Measurements from ENCODE around the gene TM4SF5. TPM values are rescaled to one million over a fixed set of nuclear protein-coding genes. Genes with fewer than 3 reads are reported as not detected.

Gene TM4SF5
- polyA plus RNA-seq, 1 of the 3 experiments (the other 2 are of a cell fraction): not detected

- TF ChIP-seq, protein P1, sequence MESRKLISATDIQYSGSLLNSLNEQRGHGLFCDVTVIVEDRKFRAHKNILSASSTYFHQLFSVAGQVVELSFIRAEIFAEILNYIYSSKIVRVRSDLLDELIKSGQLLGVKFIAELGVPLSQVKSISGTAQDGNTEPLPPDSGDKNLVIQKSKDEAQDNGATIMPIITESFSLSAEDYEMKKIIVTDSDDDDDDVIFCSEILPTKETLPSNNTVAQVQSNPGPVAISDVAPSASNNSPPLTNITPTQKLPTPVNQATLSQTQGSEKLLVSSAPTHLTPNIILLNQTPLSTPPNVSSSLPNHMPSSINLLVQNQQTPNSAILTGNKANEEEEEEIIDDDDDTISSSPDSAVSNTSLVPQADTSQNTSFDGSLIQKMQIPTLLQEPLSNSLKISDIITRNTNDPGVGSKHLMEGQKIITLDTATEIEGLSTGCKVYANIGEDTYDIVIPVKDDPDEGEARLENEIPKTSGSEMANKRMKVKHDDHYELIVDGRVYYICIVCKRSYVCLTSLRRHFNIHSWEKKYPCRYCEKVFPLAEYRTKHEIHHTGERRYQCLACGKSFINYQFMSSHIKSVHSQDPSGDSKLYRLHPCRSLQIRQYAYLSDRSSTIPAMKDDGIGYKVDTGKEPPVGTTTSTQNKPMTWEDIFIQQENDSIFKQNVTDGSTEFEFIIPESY (IDR thresholded peaks at IDR 0.05; ENCODE audit: borderline replicate concordance, low read depth): no peak
- TF ChIP-seq TCF12 (IDR thresholded peaks at IDR 0.05) (no peak), RXRA (IDR thresholded peaks at IDR 0.05; ENCODE audit: borderline replicate concordance, low read depth) (no peak)
Observed at GRCh38 chr17:4735876-4736651, 35.6 kb upstream of the TM4SF5 start (continued).

DNA sequence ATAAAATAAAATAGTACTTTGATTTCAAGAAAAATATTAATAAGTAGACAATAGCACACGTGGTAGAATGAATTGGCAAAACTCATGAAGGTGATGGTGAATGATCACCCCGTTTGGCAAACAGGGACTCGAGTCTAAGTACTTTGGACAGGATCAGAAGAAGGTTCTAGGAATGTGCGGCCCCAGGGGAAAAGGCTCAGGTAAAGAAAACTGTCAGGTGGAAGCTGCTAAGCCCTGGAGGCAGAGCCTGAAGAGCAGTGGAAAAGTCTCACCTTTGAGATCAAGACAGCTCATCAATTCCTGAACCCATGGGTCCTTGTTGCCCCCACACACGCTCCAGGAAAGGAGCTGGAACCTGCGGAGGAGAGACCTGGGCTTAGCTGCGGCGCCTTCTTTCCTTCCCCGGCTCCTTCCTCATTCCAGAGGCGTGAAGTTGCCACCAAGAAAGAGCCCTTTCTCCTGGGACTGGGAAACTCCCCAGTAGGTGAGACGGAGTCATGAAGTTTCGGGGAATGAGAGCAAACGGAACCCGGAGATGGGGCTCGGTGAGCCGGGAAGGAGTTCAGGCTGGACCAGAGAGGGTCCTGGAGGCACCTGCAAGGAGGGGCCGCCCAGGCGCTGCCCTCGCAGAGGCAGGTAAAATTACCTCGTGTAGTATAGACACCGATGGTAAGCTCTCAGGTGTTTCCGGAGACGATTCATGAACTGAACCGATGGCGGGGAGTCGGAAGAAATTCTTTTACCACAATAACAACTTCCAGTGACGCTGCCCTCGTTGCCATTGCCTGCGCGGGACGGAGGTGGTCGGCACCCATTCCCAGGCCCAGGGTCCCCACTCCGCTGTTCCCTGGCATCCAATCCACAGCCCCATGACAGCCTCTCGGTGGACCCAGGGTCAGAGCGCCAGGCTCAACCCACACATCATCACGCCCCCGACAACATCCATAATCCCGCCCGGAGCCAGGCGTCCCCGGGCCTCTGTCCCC lies 33.3 kb upstream of the TM4SF5 start:
- Histone ChIP-seq H3K4me1 (ENCODE audit: control insufficient read depth in 1 of 2, insufficient read depth in 2 of 2, low read depth in 1 of 2, low read length in 1 of 2) (peaks cover 0 to 7% of the 10 kb centered on the region in 2 experiments; a peak in 1 of 4 replicates), H3K4me2 (peak overlapping the region; percentile 85), H3K27me3 (ENCODE audit: insufficient read depth) (peaks cover 12% of the 10 kb centered on the region; the same call in 1 of the 2 replicates), H2AFZ (ENCODE audit: low read depth) (peak overlapping the region; percentile 94; the same call in 1 of the 2 replicates), H3K36me3 (replicated peaks in 1 of 2; ENCODE audit: control insufficient read depth in 1 of 2, insufficient read depth in 2 of 2, low read length in 1 of 2) (no peaks in the 10 kb centered on the region), H3F3A (replicated peaks; ENCODE audit: insufficient read depth) (peaks cover 6% of the 10 kb centered on the region), H3K79me2 (ENCODE audit: insufficient read depth) (no peaks in the 10 kb centered on the region), H4K20me1 (ENCODE audit: insufficient read depth) (no peaks in the 10 kb centered on the region), H3K9me2 (no peaks in the 10 kb centered on the region), H3K9me3 (no peaks in the 10 kb centered on the region), H3K4me3 (ENCODE audit: low read depth in 2 of 2, low read length in 1 of 2) (peak overlapping the region; percentile 60 to 67), H3K27ac (ENCODE audit: low read depth in 2 of 2, low read length in 1 of 2) (no peak overlapping the region), H3K9ac (no peak overlapping the region)
- POLR2A ChIA-PET: no interaction called here
- CTCF ChIA-PET: interaction anchor here (1.1 kb wide), 1 partner anchor 9 kb away, joined by 4 read pairs; no protein-coding TSS in a partner anchor
- TF ChIP-seq ELF1 (IDR thresholded peaks at IDR 0.05) (no peak), EP300 (IDR thresholded peaks at IDR 0.05; ENCODE audit: borderline replicate concordance in 1 of 2, low read depth in 1 of 2, low read length in 1 of 2) (no peak), REST (IDR thresholded peaks at IDR 0.05; ENCODE audit: low read depth, low read length) (no peak), TCF12 (IDR thresholded peaks at IDR 0.05) (no peak), YY1 (IDR thresholded peaks at IDR 0.05; ENCODE audit: low read depth) (no peak), EZH2phosphoT487 (IDR thresholded peaks at IDR 0.05; ENCODE audit: borderline replicate concordance, low read depth) (no peak), MAX (IDR thresholded peaks at IDR 0.05; ENCODE audit: low read depth) (no peak), CHD2 (IDR thresholded peaks at IDR 0.05; ENCODE audit: low read length, partially characterized antibody) (no peak), SMC3 (IDR thresholded peaks at IDR 0.05; ENCODE audit: low read depth, low read length) (no peak), GABPA (IDR thresholded peaks at IDR 0.05; ENCODE audit: low read depth) (no peak)
- TF ChIP-seq, protein P2, sequence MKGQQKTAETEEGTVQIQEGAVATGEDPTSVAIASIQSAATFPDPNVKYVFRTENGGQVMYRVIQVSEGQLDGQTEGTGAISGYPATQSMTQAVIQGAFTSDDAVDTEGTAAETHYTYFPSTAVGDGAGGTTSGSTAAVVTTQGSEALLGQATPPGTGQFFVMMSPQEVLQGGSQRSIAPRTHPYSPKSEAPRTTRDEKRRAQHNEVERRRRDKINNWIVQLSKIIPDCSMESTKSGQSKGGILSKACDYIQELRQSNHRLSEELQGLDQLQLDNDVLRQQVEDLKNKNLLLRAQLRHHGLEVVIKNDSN (IDR thresholded peaks at IDR 0.05; ENCODE audit: borderline replicate concordance, low read depth): no peak
- WGBS (ENCODE audit: low lambda C conversion rate): 50% methylated on average over 32 of the region's 41 CpGs
- no peak for DNase-seq

Data from SK-N-SH (cell line).